SU-DHL-6 (cell line): ENCODE results near the gene MED4.

ENCODE experiments used
- H2AFZ ChIP-seq: fragments of 200-600 bp; sonication (generic); 2 replicates; pipeline ENCODE4 v1.6.1; 2014; ENCODE audit warnings: low read depth, mild to moderate bottlenecking, moderate library complexity, mixed read lengths, antibody characterized with exemption, low read length; ENCODE audit not compliant: severe bottlenecking
- H3F3A ChIP-seq: fragments of 200-600 bp; shearing (Covaris generic); 2 replicates; pipeline ENCODE4 v1.6.0; 2016; ENCODE audit warnings: antibody characterized with exemption, mild to moderate bottlenecking; ENCODE audit not compliant: insufficient read depth
- H3K27ac ChIP-seq: fragments of 200-600 bp; sonication (generic); 2 replicates; pipeline ENCODE4 v1.5.1; 2016; ENCODE audit warnings: low read depth, mild to moderate bottlenecking, low read length, moderate library complexity, mixed read lengths
- H3K27me3 ChIP-seq: fragments of 200-600 bp; sonication (generic), shearing (Covaris generic); 2 replicates; pipeline ENCODE4 v1.6.0; 2014; ENCODE audit warnings: mild to moderate bottlenecking, low read length
- H3K36me3 ChIP-seq: fragments of 200-600 bp; sonication (generic); 2 replicates; pipeline ENCODE4 v1.6.1; 2014; ENCODE audit warnings: mild to moderate bottlenecking, low read length, mixed read lengths
- H3K4me2 ChIP-seq: fragments of 300-600, 200-600 bp; shearing (Covaris generic), sonication (generic); 2 replicates; pipeline ENCODE4 v1.6.0; 2014; ENCODE audit warnings: low read length, low read depth, mild to moderate bottlenecking; ENCODE audit not compliant: poor library complexity, severe bottlenecking
- H3K4me3 ChIP-seq: fragments of 200-600 bp; sonication (generic); 2 replicates; pipeline ENCODE4 v1.5.1; 2014; ENCODE audit warnings: antibody characterized with exemption, low read length, mild to moderate bottlenecking, mixed read lengths; ENCODE audit not compliant: insufficient read depth, poor library complexity, severe bottlenecking
- H3K79me2 ChIP-seq: fragments of 200-600 bp; sonication (generic); 2 replicates; pipeline ENCODE4 v1.6.1; 2014; ENCODE audit warnings: mild to moderate bottlenecking, low read length, moderate library complexity; ENCODE audit not compliant: insufficient read depth
- H3K9ac ChIP-seq: fragments of 200-600 bp; sonication (generic); 2 replicates; pipeline ENCODE4 v1.7.0; 2014; ENCODE audit warnings: mild to moderate bottlenecking, low read length
- H3K9me2 ChIP-seq: fragments of 200-600 bp; sonication (generic); replicated peaks from 2 replicates; pipeline ENCODE4 v1.6.1; 2014; ENCODE audit warnings: low read length; ENCODE audit not compliant: insufficient read depth
- H3K9me3 ChIP-seq: fragments of 200-600 bp; sonication (generic); 2 replicates; pipeline ENCODE4 v1.6.1; 2014; ENCODE audit warnings: low read length, mixed read lengths; ENCODE audit not compliant: insufficient read depth
- H4K20me1 ChIP-seq: fragments of 200-600 bp; sonication (generic); 2 replicates; pipeline ENCODE4 v1.6.1; 2014; ENCODE audit warnings: low read depth, mild to moderate bottlenecking, antibody characterized with exemption, low read length, moderate library complexity, mixed read lengths
- EZH2phosphoT487 ChIP-seq: fragments of 200-600 bp; sonication (generic), shearing (Covaris generic); conservative IDR thresholded peaks from 2 replicates; pipeline ENCODE4 v1.6.1; 2018; ENCODE audit warnings: mild to moderate bottlenecking, antibody characterized with exemption, low read length, moderate library complexity, mixed read lengths
- TF ChIP-seq, protein P1 (sequence below): fragments of 200-600 bp; sonication (generic); IDR thresholded peaks from one replicate; pipeline ENCODE4 v1.5.1; 2017; ENCODE audit warnings: antibody characterized with exemption, mild to moderate bottlenecking, low read length, moderate library complexity; ENCODE audit not compliant: insufficient read depth, poor library complexity, severe bottlenecking

Gene MED4

DNA sequence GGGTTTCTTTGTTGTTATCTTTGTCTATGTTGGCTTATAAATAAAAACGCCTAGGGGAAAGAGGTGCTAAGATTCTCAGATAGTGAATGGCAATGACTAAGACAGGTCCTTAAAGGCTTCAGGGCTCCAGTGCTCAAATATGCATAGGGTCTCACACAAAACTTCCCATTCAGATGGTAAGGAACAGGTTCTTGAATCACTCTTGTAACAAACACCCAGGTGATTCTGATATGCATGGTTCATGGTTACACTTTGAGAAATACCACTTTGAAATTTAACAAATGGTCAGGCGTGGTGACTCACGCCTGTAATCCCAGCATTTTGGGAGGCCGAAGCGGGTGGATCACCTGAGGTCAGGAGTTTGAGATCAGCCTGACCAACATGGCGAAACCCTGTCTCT, 40.3 kb downstream of the MED4 start:
- Histone ChIP-seq H2AFZ (no peak overlapping the region), H3K9me2 (no peaks in the 10 kb centered on the region), H3K79me2 (no peaks in the 10 kb centered on the region), H3K27me3 (no peaks in the 10 kb centered on the region), H3K9me3 (no peaks in the 10 kb centered on the region), H3K36me3 (0 out of 2 replicates have a peak, but pooled peaks cover 12% of the 10 kb centered on the region), H3K27ac (no peak overlapping the region), H3F3A (no peaks in the 10 kb centered on the region), H4K20me1 (no peaks in the 10 kb centered on the region), H3K4me3 (no peak overlapping the region), H3K9ac (no peak overlapping the region), H3K4me2 (no peak overlapping the region)
- TF ChIP-seq, protein P1, sequence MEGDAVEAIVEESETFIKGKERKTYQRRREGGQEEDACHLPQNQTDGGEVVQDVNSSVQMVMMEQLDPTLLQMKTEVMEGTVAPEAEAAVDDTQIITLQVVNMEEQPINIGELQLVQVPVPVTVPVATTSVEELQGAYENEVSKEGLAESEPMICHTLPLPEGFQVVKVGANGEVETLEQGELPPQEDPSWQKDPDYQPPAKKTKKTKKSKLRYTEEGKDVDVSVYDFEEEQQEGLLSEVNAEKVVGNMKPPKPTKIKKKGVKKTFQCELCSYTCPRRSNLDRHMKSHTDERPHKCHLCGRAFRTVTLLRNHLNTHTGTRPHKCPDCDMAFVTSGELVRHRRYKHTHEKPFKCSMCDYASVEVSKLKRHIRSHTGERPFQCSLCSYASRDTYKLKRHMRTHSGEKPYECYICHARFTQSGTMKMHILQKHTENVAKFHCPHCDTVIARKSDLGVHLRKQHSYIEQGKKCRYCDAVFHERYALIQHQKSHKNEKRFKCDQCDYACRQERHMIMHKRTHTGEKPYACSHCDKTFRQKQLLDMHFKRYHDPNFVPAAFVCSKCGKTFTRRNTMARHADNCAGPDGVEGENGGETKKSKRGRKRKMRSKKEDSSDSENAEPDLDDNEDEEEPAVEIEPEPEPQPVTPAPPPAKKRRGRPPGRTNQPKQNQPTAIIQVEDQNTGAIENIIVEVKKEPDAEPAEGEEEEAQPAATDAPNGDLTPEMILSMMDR = no peak
- no peak for TF ChIP-seq EZH2phosphoT487

DNA sequence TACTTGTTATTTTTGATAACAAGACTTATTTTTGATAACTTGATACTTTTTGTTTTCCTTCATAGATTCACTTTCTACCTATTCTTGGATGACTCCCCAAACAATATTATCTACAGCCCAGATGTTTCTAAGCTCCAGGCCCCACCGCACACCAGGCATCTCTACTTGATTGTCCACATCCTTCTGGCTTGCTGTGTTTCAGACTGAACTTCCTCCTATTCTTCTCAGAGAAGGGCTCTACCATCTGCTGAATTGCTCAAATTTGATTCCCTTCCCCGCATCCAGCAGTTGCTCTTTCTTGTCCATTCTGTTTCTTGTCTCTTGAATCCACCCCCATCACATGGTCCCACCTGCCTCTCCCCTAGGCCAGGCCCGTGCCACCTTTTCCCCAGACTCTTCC, 44.4 kb downstream of the MED4 start:
- Histone ChIP-seq H3K9ac (no peak overlapping the region), H3K27ac (no peak overlapping the region), H3K9me2 (no peaks in the 10 kb centered on the region), H3K27me3 (no peaks in the 10 kb centered on the region), H2AFZ (no peak overlapping the region), H3K4me2 (no peak overlapping the region), H3K79me2 (no peaks in the 10 kb centered on the region), H3F3A (0 out of 2 replicates have a peak, but pooled peaks cover 1% of the 10 kb centered on the region), H3K9me3 (no peaks in the 10 kb centered on the region), H4K20me1 (no peaks in the 10 kb centered on the region), H3K36me3 (peaks cover 22% of the 10 kb centered on the region; the same call in 1 of the 2 replicates), H3K4me3 (no peak overlapping the region)
- no peak for TF ChIP-seq EZH2phosphoT487
- TF ChIP-seq, protein P1 = no peak

DNA sequence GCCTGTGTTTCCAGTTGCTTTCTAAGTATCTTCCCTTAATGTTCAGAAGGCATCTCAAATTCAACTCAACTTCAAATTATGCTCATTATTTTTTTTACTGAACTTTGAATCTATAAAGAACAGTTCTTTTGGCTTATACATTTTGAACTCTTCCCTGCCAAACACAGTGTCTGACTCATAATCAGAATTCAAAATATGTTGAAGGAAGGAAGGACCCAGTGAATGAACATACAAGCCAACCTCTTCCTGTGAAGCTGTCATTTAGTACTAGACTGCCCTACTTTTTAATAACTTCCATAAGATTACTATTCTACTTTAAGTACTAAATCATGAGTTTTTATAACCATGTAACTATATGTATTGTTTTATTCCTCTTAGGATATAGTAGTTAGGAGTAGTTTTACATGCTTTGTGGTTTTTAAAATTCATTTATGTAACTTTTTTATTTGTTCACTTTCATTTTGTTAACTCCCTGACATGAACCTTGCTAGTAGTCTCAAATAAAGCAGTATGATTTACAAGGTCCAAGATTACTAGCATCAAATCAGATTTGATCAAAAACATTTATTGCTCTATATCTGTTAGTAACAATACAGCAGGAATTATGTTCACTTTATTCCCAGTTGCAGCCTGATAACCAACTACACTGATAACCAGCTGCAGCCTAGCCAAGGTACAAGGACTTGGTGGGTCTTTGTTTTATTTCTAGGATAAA, 51.0 kb downstream of the MED4 start:
- H3K27ac ChIP-seq = no peak overlapping the region
- H3K4me3 ChIP-seq = no peak overlapping the region
- no peaks in the 10 kb centered on the region for H3K27me3 ChIP-seq
- no peak for TF ChIP-seq EZH2phosphoT487
- TF ChIP-seq, protein P1 = no peak
- H4K20me1 ChIP-seq = no peaks in the 10 kb centered on the region
- no peaks in the 10 kb centered on the region for H3K9me3 ChIP-seq
- H3K9me2 ChIP-seq = no peaks in the 10 kb centered on the region
- H2AFZ ChIP-seq = no peak overlapping the region
- peaks cover 5% of the 10 kb centered on the region for H3K79me2 ChIP-seq
- peaks cover 12% of the 10 kb centered on the region; the same call in 1 of the 2 replicates for H3F3A ChIP-seq
- H3K4me2 ChIP-seq = no peak overlapping the region
- peaks cover 28% of the 10 kb centered on the region for H3K36me3 ChIP-seq
- H3K9ac ChIP-seq = no peak overlapping the region
